K562 (cell line): ENCODE measurements around the gene GLE1. TPM values are rescaled to one million over a fixed set of nuclear protein-coding genes. Genes with fewer than 3 reads are reported as not detected.
A peak's percentile ranks its signal among the peaks of the same experiment; 100 is the strongest.

Experiments used
- ARID3A ChIP-seq: IDR thresholded peaks from 2 replicates; pipeline ENCODE4 v1.6.1; 2012; ENCODE audit warnings: low read depth, low read length, improper control_type of control experiment, borderline replicate concordance
- CREB3 ChIP-seq: fragments of 450-650 bp; conservative IDR thresholded peaks from 2 replicates; pipeline ENCODE4 v1.6.1; 2016; ENCODE audit warnings: missing genetic modification characterization, low read depth, mild to moderate bottlenecking, missing compliant biosample characterization, moderate library complexity
- CREBBP ChIP-seq: IDR thresholded peaks from one replicate; pipeline ENCODE4 v1.6.1; 2012; ENCODE audit warnings: low read depth, mild to moderate bottlenecking, control low read depth, inconsistent platforms, low read length
- E2F1 ChIP-seq: sonication (generic); formaldehyde crosslinking; IDR thresholded peaks from 2 replicates; pipeline ENCODE4 v1.8.1; 2023; ENCODE audit warnings: mild to moderate bottlenecking, missing genetic modification reagents, moderate library complexity
- ELF1 ChIP-seq: fragments of 200-800 bp; sonication (Bioruptor generic); IDR thresholded peaks from 2 replicates; pipeline ENCODE4 v1.6.1; 2016; ENCODE audit warnings: missing genetic modification characterization, missing compliant biosample characterization
- ELK3 ChIP-seq: fragments of 450-650 bp; formaldehyde crosslinking; IDR thresholded peaks from 2 replicates; pipeline ENCODE4 v1.4.0; 2020; ENCODE audit warnings: mild to moderate bottlenecking
- GABPA ChIP-seq: fragments of 200-800 bp; sonication (Bioruptor generic); conservative IDR thresholded peaks from 2 replicates; pipeline ENCODE4 v1.6.1; 2016; ENCODE audit warnings: low read depth, missing genetic modification characterization, missing compliant biosample characterization
- GATAD2B ChIP-seq: fragments of 450-650 bp; IDR thresholded peaks from 2 replicates; pipeline ENCODE4 v1.6.1; 2017; ENCODE audit warnings: mild to moderate bottlenecking, borderline replicate concordance
- HIVEP1 ChIP-seq: fragments of 250-450 bp; sonication (Bioruptor Pico); IDR thresholded peaks from 2 replicates; pipeline ENCODE4 v1.4.0; 2020; ENCODE audit warnings: mild to moderate bottlenecking
- MTF1 ChIP-seq: fragments of 250-450 bp; sonication (Bioruptor Pico); IDR thresholded peaks from 2 replicates; pipeline ENCODE4 v1.9.0; 2021; ENCODE audit warnings: moderate library complexity, mild to moderate bottlenecking, inconsistent platforms, borderline replicate concordance
- NR1H2 ChIP-seq: sonication (generic); formaldehyde crosslinking; IDR thresholded peaks from 2 replicates; pipeline ENCODE4 v1.4.0; 2020; ENCODE audit warnings: mild to moderate bottlenecking, missing genetic modification reagents
- SREBF1 ChIP-seq: fragments of 150-350 bp; IDR thresholded peaks from 2 replicates; pipeline ENCODE4 v1.6.1; 2014; ENCODE audit warnings: antibody characterized with exemption, low read depth, low read length, borderline replicate concordance
- SRSF1 ChIP-seq: fragments of 200-400 bp; formaldehyde crosslinking; IDR thresholded peaks from 2 replicates; pipeline ENCODE4 v1.6.1; 2017; ENCODE audit warnings: mild to moderate bottlenecking, low read depth, low read length, moderate library complexity
- TBP ChIP-seq: optimal IDR thresholded peaks from 2 replicates; pipeline ENCODE3; 2011; ENCODE audit warnings: low read depth, low read length, improper control_type of control experiment
- TCFL5 ChIP-seq: fragments of 250-450 bp; sonication (Bioruptor Pico); conservative IDR thresholded peaks from 2 replicates; pipeline ENCODE4 v1.6.1; 2021; ENCODE audit warnings: mild to moderate bottlenecking, moderate library complexity, matching md5 sums
- ZNF124 ChIP-seq: sonication (generic); formaldehyde crosslinking; IDR thresholded peaks from 2 replicates; pipeline ENCODE4 v1.8.1; 2022; ENCODE audit warnings: missing genetic modification reagents
- ZNF311 ChIP-seq: fragments of 250-450 bp; sonication (Bioruptor Pico); IDR thresholded peaks from 2 replicates; pipeline ENCODE4 v1.4.0; 2020; ENCODE audit warnings: mild to moderate bottlenecking, moderate library complexity
- ZNF41 ChIP-seq: fragments of 250-450 bp; sonication (Bioruptor Pico); conservative IDR thresholded peaks from 2 replicates; pipeline ENCODE4 v1.4.0; 2020; ENCODE audit warnings: mild to moderate bottlenecking
- ZNF518B ChIP-seq: fragments of 250-450 bp; sonication (Bioruptor Pico); IDR thresholded peaks from 2 replicates; pipeline ENCODE4 v1.5.0; 2021; ENCODE audit warnings: mild to moderate bottlenecking, moderate library complexity
- ZNF699 ChIP-seq: fragments of 250-450 bp; sonication (Bioruptor Pico); IDR thresholded peaks from 2 replicates; pipeline ENCODE4 v1.8.0; 2021; ENCODE audit warnings: mild to moderate bottlenecking, moderate library complexity; ENCODE audit not compliant: insufficient replicate concordance
- polyA plus RNA-seq, 8 experiments: library from polyadenylated mRNA; depleted of rRNA in 4 of 8; stranded (reverse) in 5 of 8; unstranded in 3 of 8; fragments of >200 nt; fragmentation: Nextera tagmentation in 2 of 8; fragmentation: Illumina TruSeq in 1 of 8; extraction: Ambion mirVana in 2 of 8; extraction: Trizol in 1 of 8; gene quantifications; 2 replicates each; pipeline versions ENCODE4 v1.2.1 to v1.2.3, GENCODE V29; 2011 to 2014; ENCODE audit warnings: inconsistent platforms in 1 of 8, missing spikeins in 1 of 8
- total RNA-seq, 7 experiments: library from RNA; depleted of rRNA in 6 of 7; stranded (reverse); fragments of >200 nt in 6 of 7; fragmentation: Illumina TruSeq in 2 of 7; extraction: Trizol in 2 of 7; gene quantifications; 2 replicates each; pipeline versions ENCODE4 v1.2.1 to v1.2.3, GENCODE V29; 2011 to 2021; ENCODE audit warnings: low replicate concordance in 1 of 7

The GLE1 gene
- total and polyA plus RNA-seq, 9 of the 15 experiments (the other 6 are each of a cell fraction or from before 2014, with no cell fraction given): 15.9 to 44.8 (median 37.6) TPM

GRCh38 chr9:128455849-128456612 lies 48.5 kb upstream of the GLE1 start, which contains the start of gene ODF2 (continued):
- TF ChIP-seq TBP: peak; percentile 74
- TF ChIP-seq NR1H2 (CRISPR knock-in tag): no peak
- TF ChIP-seq ZNF699 (CRISPR knock-in tag): no peak
- TF ChIP-seq TCFL5 (CRISPR knock-in tag): no peak
- TF ChIP-seq ELK3 (CRISPR knock-in tag): no peak
- TF ChIP-seq E2F1 (CRISPR knock-in tag): no peak
- TF ChIP-seq CREBBP: no peak
- no peak for TF ChIP-seq MTF1 (CRISPR knock-in tag)
- no peak for TF ChIP-seq ARID3A
- TF ChIP-seq CREB3 (tag): no peak
- TF ChIP-seq GATAD2B: no peak
- no peak for TF ChIP-seq ZNF124
- TF ChIP-seq ZNF518B (CRISPR knock-in tag): no peak
- TF ChIP-seq SRSF1: no peak
- no peak for TF ChIP-seq ZNF41 (CRISPR knock-in tag)
- TF ChIP-seq GABPA (tag): peak; percentile 85
- TF ChIP-seq HIVEP1 (CRISPR knock-in tag): no peak
- no peak for TF ChIP-seq SREBF1
- peak; percentile 94 for TF ChIP-seq ELF1 (tag)
- TF ChIP-seq ZNF311 (CRISPR knock-in tag): no peak
